Mononuclear cell (primary cell): Measurements from ENCODE around the gene MAPKAP1. TPM values are rescaled to one million over a fixed set of nuclear protein-coding genes. Genes with fewer than 3 reads are reported as not detected.

Source experiments
- H3K27me3 ChIP-seq: 2 replicates; pipeline ENCODE4 v1.6.0; 2011; ENCODE audit warnings: low read length, control low read depth; ENCODE audit not compliant: insufficient read depth
- H3K4me1 ChIP-seq: 2 replicates; pipeline ENCODE4 v1.5.1; 2011; ENCODE audit warnings: mild to moderate bottlenecking, low read length, control low read depth; ENCODE audit not compliant: insufficient read depth
- H3K4me3 ChIP-seq: 2 replicates; pipeline ENCODE4 v1.5.1; 2011; ENCODE audit warnings: mild to moderate bottlenecking, low read length, moderate library complexity
- H3K9me3 ChIP-seq: 2 replicates; pipeline ENCODE4 v1.5.1; 2011; ENCODE audit warnings: low read depth, mild to moderate bottlenecking, control low read depth, low read length
- total RNA-seq: library from RNA; depleted of rRNA; stranded (reverse); fragments of >200 nt; gene quantifications from one replicate; pipeline ENCODE4 v1.2.3, GENCODE V29; 2012

The MAPKAP1 gene
- total RNA-seq, 1 donor, result 41.0 TPM

- Histone ChIP-seq H3K4me3 (no peak overlapping the region), H3K4me1 (no peaks in the 10 kb centered on the region), H3K9me3 (no peaks in the 10 kb centered on the region), H3K27me3 (no peaks in the 10 kb centered on the region)
Measured at GRCh38 chr9:125672876-125673275, 34.1 kb downstream of the MAPKAP1 start.

GRCh38 chr9:125663127-125663526, 43.9 kb downstream of the MAPKAP1 start:
- Histone ChIP-seq H3K9me3 (no peaks in the 10 kb centered on the region), H3K4me1 (peaks cover 9% of the 10 kb centered on the region), H3K27me3 (no peaks in the 10 kb centered on the region), H3K4me3 (no peak overlapping the region)

- Histone ChIP-seq H3K4me1 (peaks cover 9% of the 10 kb centered on the region), H3K4me3 (no peak overlapping the region), H3K27me3 (no peaks in the 10 kb centered on the region), H3K9me3 (no peaks in the 10 kb centered on the region)
Measured at GRCh38 chr9:125660557-125660956, 46.5 kb downstream of the MAPKAP1 start.

GRCh38 chr9:125659954-125660353, 47.1 kb downstream of the MAPKAP1 start:
- H3K9me3 ChIP-seq, result no peaks in the 10 kb centered on the region
- H3K4me1 ChIP-seq, result peaks cover 9% of the 10 kb centered on the region
- no peaks in the 10 kb centered on the region for H3K27me3 ChIP-seq
- no peak overlapping the region for H3K4me3 ChIP-seq

- Histone ChIP-seq H3K27me3 (no peaks in the 10 kb centered on the region), H3K4me3 (no peak overlapping the region), H3K9me3 (no peaks in the 10 kb centered on the region), H3K4me1 (peaks cover 9% of the 10 kb centered on the region)
Measured at GRCh38 chr9:125659201-125659840, 47.7 kb downstream of the MAPKAP1 start.

GRCh38 chr9:125656560-125656959, 50.4 kb downstream of the MAPKAP1 start:
- Histone ChIP-seq H3K27me3 (no peaks in the 10 kb centered on the region), H3K4me1 (peaks cover 13% of the 10 kb centered on the region), H3K9me3 (no peaks in the 10 kb centered on the region), H3K4me3 (no peak overlapping the region)

- H3K9me3 ChIP-seq, result no peaks in the 10 kb centered on the region
- peaks cover 20% of the 10 kb centered on the region for H3K4me1 ChIP-seq
- no peak overlapping the region for H3K4me3 ChIP-seq
Measured at GRCh38 chr9:125655691-125656410, 51.2 kb downstream of the MAPKAP1 start.

GRCh38 chr9:125655066-125655633, 51.9 kb downstream of the MAPKAP1 start:
- Histone ChIP-seq H3K9me3 (no peaks in the 10 kb centered on the region), H3K4me1 (peaks cover 27% of the 10 kb centered on the region), H3K27me3 (no peaks in the 10 kb centered on the region), H3K4me3 (no peak overlapping the region)

More at GRCh38 chr9:125655691-125656410, 51.2 kb downstream of the MAPKAP1 start:
- H3K27me3 ChIP-seq, result no peaks in the 10 kb centered on the region

- no peaks in the 10 kb centered on the region for H3K9me3 ChIP-seq
- H3K4me1 ChIP-seq, result peaks cover 37% of the 10 kb centered on the region
- no peak overlapping the region for H3K4me3 ChIP-seq
- no peaks in the 10 kb centered on the region for H3K27me3 ChIP-seq
Measured at GRCh38 chr9:125654121-125654520, 52.9 kb downstream of the MAPKAP1 start.

- H3K9me3 ChIP-seq, result no peaks in the 10 kb centered on the region
- no peak overlapping the region for H3K4me3 ChIP-seq
- H3K4me1 ChIP-seq, result peaks cover 45% of the 10 kb centered on the region
- H3K27me3 ChIP-seq, result no peaks in the 10 kb centered on the region
Measured at GRCh38 chr9:125653325-125653724, 53.7 kb downstream of the MAPKAP1 start.

- Histone ChIP-seq H3K4me3 (no peak overlapping the region), H3K27me3 (no peaks in the 10 kb centered on the region), H3K9me3 (no peaks in the 10 kb centered on the region), H3K4me1 (peaks cover 51% of the 10 kb centered on the region)
Measured at GRCh38 chr9:125652759-125653158, 54.2 kb downstream of the MAPKAP1 start.

- Histone ChIP-seq H3K27me3 (no peaks in the 10 kb centered on the region), H3K4me1 (peaks cover 56% of the 10 kb centered on the region), H3K9me3 (no peaks in the 10 kb centered on the region), H3K4me3 (no peak overlapping the region)
Measured at GRCh38 chr9:125652233-125652594, 54.8 kb downstream of the MAPKAP1 start.

GRCh38 chr9:125651576-125652232, 55.3 kb downstream of the MAPKAP1 start:
- Histone ChIP-seq H3K4me1 (peaks cover 60% of the 10 kb centered on the region), H3K27me3 (no peaks in the 10 kb centered on the region), H3K4me3 (no peak overlapping the region), H3K9me3 (no peaks in the 10 kb centered on the region)

- Histone ChIP-seq H3K9me3 (no peaks in the 10 kb centered on the region), H3K4me1 (peaks cover 72% of the 10 kb centered on the region), H3K4me3 (no peak overlapping the region), H3K27me3 (no peaks in the 10 kb centered on the region)
Measured at GRCh38 chr9:125650271-125650737, 56.7 kb downstream of the MAPKAP1 start.

GRCh38 chr9:125649826-125650225, 57.2 kb downstream of the MAPKAP1 start:
- no peaks in the 10 kb centered on the region for H3K27me3 ChIP-seq
- H3K9me3 ChIP-seq, result no peaks in the 10 kb centered on the region
- no peak overlapping the region for H3K4me3 ChIP-seq
- peaks cover 77% of the 10 kb centered on the region for H3K4me1 ChIP-seq
